Right ventricle myocardium superior (tissue), 1 donor: ENCODE measurements around the gene HIPK3. TPM values are rescaled to one million over a fixed set of nuclear protein-coding genes. Genes with fewer than 3 reads are reported as not detected.
"Not testable (repeated sequence)": the region's sequence is repeated elsewhere in the genome, so short reads cannot be mapped to it uniquely, and the experiment has no call there.

Experiments used
- ATAC-seq: fragments of 200-7000 bp; cut with Tn5 transposase; one replicate; pipeline ENCODE4 v1.9.1; 2020; ENCODE audit warnings: mild to moderate bottlenecking; ENCODE audit not compliant: poor library complexity
- DNase-seq: peaks from one replicate; pipeline ENCODE4 v3.0.0-alpha.2; 2020
- intact Hi-C: fragments of 100-400 bp; cut with DNase I; formaldehyde crosslinking; loops from one replicate; pipeline ENCODE4 v1.11.2; 2022
- long read RNA-seq: library from polyadenylated mRNA; unstranded; transcript quantifications from one replicate; pipeline ENCODE4 v2.0.0, GENCODE V29; 2021
- total RNA-seq: library from RNA; stranded (reverse); fragmentation: NEBNext Ultra II Directional; extraction: Animal tissue kit (Norgen Biotek cat#: 25700); gene quantifications from one replicate; pipeline ENCODE4 v1.2.1, GENCODE V29; 2021
- donor health status: DM: no; HTN: yes; CAD: no; lungs with severe emphysema.

Gene HIPK3
- total RNA-seq = 294 TPM
- long read RNA-seq, full-length matches to known transcripts = 8 of 70 reads
- long read RNA-seq, partial matches to known transcripts = 60 of 70 reads
- long read RNA-seq, other reads (novel, unspliced or antisense) = 2 of 70 reads

- DNase-seq (peak; percentile 91), ATAC-seq (peak; percentile 88)
- intact Hi-C loops = loop anchor here (5.0 kb wide), 2 partner anchors 70 to 90 kb away; no protein-coding TSS in a partner anchor
Observed at GRCh38 chr11:33257160-33257896, at the start of gene HIPK3. Gene HIPK3 (plus strand): TSS chr11:33257381.

- peak; percentile 54 for DNase-seq
- peak; percentile 79 for ATAC-seq
Observed at GRCh38 chr11:33207408-33207985, 49.7 kb upstream of the HIPK3 start.

GRCh38 chr11:33208150-33208549, 49.0 kb upstream of the HIPK3 start:
- DNase-seq = no peak
- ATAC-seq = no peak
- intact Hi-C loops = no loop called here

More at GRCh38 chr11:33207408-33207985, 49.7 kb upstream of the HIPK3 start:
- intact Hi-C loops = no loop called here

- ATAC-seq (no peak), DNase-seq (no peak)
- intact Hi-C loops = no loop called here
Observed at GRCh38 chr11:33211153-33211552, 46.0 kb upstream of the HIPK3 start.

GRCh38 chr11:33211580-33211979, 45.6 kb upstream of the HIPK3 start:
- DNase-seq (no peak), ATAC-seq (peak; percentile 38)
- intact Hi-C loops = no loop called here

- no peak for ATAC-seq
- intact Hi-C loops = no loop called here
Observed at GRCh38 chr11:33214187-33214586, 43.0 kb upstream of the HIPK3 start.

GRCh38 chr11:33214767-33215166, 42.4 kb upstream of the HIPK3 start:
- intact Hi-C loops = no loop called here
- no peak for DNase-seq
- no peak for ATAC-seq

More at GRCh38 chr11:33214187-33214586, 43.0 kb upstream of the HIPK3 start:
- DNase-seq = no peak

GRCh38 chr11:33216676-33217075, 40.5 kb upstream of the HIPK3 start:
- DNase-seq, intact Hi-C loops, ATAC-seq: not testable (repeated sequence)

- DNase-seq (no peak), ATAC-seq (no peak)
- intact Hi-C loops = no loop called here
Observed at GRCh38 chr11:33222052-33222750, 35.0 kb upstream of the HIPK3 start.

- intact Hi-C loops = no loop called here
- ATAC-seq (no peak), DNase-seq (no peak)
Observed at GRCh38 chr11:33225371-33225770, 31.8 kb upstream of the HIPK3 start.

- ATAC-seq (peak; percentile 70), DNase-seq (no peak)
- intact Hi-C loops = no loop called here
Observed at GRCh38 chr11:33227578-33228261, 29.5 kb upstream of the HIPK3 start.

- intact Hi-C loops = no loop called here
- DNase-seq = no peak
- no peak for ATAC-seq
Observed at GRCh38 chr11:33234397-33235190, 22.6 kb upstream of the HIPK3 start.

- no peak for DNase-seq
- intact Hi-C loops = no loop called here
- no peak for ATAC-seq
Observed at GRCh38 chr11:33237039-33237597, 20.1 kb upstream of the HIPK3 start.

GRCh38 chr11:33242575-33242974, 14.6 kb upstream of the HIPK3 start:
- no peak for ATAC-seq
- intact Hi-C loops = no loop called here

GRCh38 chr11:33243654-33244053, 13.5 kb upstream of the HIPK3 start:
- intact Hi-C loops, ATAC-seq, DNase-seq: not testable (repeated sequence)

More at GRCh38 chr11:33242575-33242974, 14.6 kb upstream of the HIPK3 start:
- DNase-seq = no peak

GRCh38 chr11:33248416-33248971, 8.7 kb upstream of the HIPK3 start:
- DNase-seq (no peak), ATAC-seq (no peak)
- intact Hi-C loops = no loop called here

- intact Hi-C loops = loop anchor here (5.0 kb wide), 2 partner anchors 71 to 89 kb away; no protein-coding TSS in a partner anchor
Observed at GRCh38 chr11:33256031-33256812, 959 bp upstream of the HIPK3 start.

More at GRCh38 chr11:33256031-33256812, 959 bp upstream of the HIPK3 start:
- no peak for ATAC-seq
- no peak for DNase-seq
